Liver (tissue), 3 donors: ENCODE results near the gene HACD2.

Experiments
- JUND ChIP-seq, 2 donors: IDR thresholded peaks; 2 replicates each; pipeline ENCODE4 v1.6.1; 2016; ENCODE audit warnings: antibody characterized with exemption in 2 of 2
- SP1 ChIP-seq: IDR thresholded peaks from 2 replicates; pipeline ENCODE4 v1.6.1; 2018; ENCODE audit warnings: antibody characterized with exemption, mild to moderate bottlenecking
- TF ChIP-seq, protein P1 (sequence below): fragments of 150-350 bp; IDR thresholded peaks from 2 replicates; pipeline ENCODE4 v1.5.1; 2017; ENCODE audit warnings: improper control_type of control experiment, low read depth, low read length; ENCODE audit not compliant: missing input control
- donor health status: healthy.
- donor health status: healthy.

DNA sequence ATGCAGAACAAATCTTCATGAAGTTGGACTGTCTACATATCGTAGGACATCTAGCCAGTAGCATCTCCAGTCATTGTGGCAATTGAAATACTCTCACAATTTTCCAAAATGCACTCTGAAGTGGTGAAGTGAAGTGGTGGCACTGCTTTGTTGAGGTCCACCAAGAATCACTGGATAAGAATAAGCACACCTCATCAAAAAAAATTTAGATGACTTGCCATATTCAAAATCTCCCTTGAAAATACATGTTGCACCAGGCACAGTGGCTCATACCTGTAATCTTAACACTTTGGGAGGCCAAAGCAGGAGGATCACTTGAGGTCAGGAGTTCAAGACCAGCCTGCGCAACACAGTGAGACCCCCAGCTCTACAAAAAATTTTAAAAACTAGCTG, 12.9 kb downstream of the HACD2 start:
- TF ChIP-seq SP1 (no peak), JUND (IDR thresholded peaks at IDR 0.05) (no peak)
- TF ChIP-seq, protein P1, sequence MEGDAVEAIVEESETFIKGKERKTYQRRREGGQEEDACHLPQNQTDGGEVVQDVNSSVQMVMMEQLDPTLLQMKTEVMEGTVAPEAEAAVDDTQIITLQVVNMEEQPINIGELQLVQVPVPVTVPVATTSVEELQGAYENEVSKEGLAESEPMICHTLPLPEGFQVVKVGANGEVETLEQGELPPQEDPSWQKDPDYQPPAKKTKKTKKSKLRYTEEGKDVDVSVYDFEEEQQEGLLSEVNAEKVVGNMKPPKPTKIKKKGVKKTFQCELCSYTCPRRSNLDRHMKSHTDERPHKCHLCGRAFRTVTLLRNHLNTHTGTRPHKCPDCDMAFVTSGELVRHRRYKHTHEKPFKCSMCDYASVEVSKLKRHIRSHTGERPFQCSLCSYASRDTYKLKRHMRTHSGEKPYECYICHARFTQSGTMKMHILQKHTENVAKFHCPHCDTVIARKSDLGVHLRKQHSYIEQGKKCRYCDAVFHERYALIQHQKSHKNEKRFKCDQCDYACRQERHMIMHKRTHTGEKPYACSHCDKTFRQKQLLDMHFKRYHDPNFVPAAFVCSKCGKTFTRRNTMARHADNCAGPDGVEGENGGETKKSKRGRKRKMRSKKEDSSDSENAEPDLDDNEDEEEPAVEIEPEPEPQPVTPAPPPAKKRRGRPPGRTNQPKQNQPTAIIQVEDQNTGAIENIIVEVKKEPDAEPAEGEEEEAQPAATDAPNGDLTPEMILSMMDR: no peak
